Ascending aorta (tissue), 2 donors: ENCODE data around the gene HLA-G. TPM values are rescaled to one million over a fixed set of nuclear protein-coding genes. Genes with fewer than 3 reads are reported as not detected.

ENCODE experiments used
- DNase-seq, 2 donors: peaks; one replicate each; pipeline ENCODE4 v3.0.0-alpha.2; 2019; ENCODE audit warnings: low spot score in 2 of 2
- H3K27ac ChIP-seq, 2 donors: fragments of 200-600 bp; sonication (generic); one replicate each; pipeline ENCODE4 v1.5.1; 2016 to 2017; ENCODE audit warnings: mild to moderate bottlenecking in 1 of 2
- H3K27me3 ChIP-seq: fragments of 200-600 bp; sonication (generic); one replicate; pipeline ENCODE4 v1.5.1; 2017
- H3K36me3 ChIP-seq, 2 donors: fragments of 200-600 bp; sonication (generic); one replicate each; pipeline ENCODE4 v1.5.1; 2016
- H3K4me1 ChIP-seq, 2 donors: fragments of 200-600 bp; sonication (generic); one replicate each; pipeline ENCODE4 v1.5.1; 2016 to 2017; ENCODE audit warnings: mild to moderate bottlenecking in 1 of 2
- H3K4me3 ChIP-seq, 2 donors: fragments of 200-600 bp; sonication (generic); one replicate each; pipeline ENCODE4 v1.5.1; 2016 to 2017; ENCODE audit warnings: mild to moderate bottlenecking in 1 of 2
- H3K9me3 ChIP-seq, 2 donors: fragments of 200-600 bp; sonication (generic); one replicate each; pipeline ENCODE4 v1.5.1; 2016
- CTCF ChIP-seq, 3 experiments: fragments of 200-600 bp in 2 of 3; fragments of 450-650 bp in 1 of 3; sonication (generic) in 2 of 3; IDR thresholded peaks; one replicate each; pipeline ENCODE4 v1.5.1; 2016 to 2019; ENCODE audit warnings: antibody characterized with exemption in 3 of 3, mild to moderate bottlenecking in 1 of 3, moderate library complexity in 1 of 3
- intact Hi-C: fragments of 100-400 bp; cut with DNase I; formaldehyde crosslinking; loops from one replicate; pipeline ENCODE4 v1.15.1; 2023
- total RNA-seq: library from RNA; depleted of rRNA; stranded (reverse); fragments of >200 nt; gene quantifications from one replicate; pipeline ENCODE4 v1.1.0, GENCODE V29; 2016

Gene HLA-G
- total RNA-seq, 1 donor from 2014 or later = not detected

GRCh38 chr6:29830409-29830808, 2.8 kb downstream of the HLA-G start:
- TF ChIP-seq CTCF (IDR thresholded peaks at IDR 0.05) = no peak
- Histone ChIP-seq H3K36me3 (no peaks in the 10 kb centered on the region), H3K9me3 (no peaks in the 10 kb centered on the region), H3K27ac (no peak overlapping the region), H3K4me3 (no peak overlapping the region), H3K4me1 (peaks cover 0 to 7% of the 10 kb centered on the region in 2 donors), H3K27me3 (peaks cover 11% of the 10 kb centered on the region)
- intact Hi-C loops = loop anchor here (5.0 kb wide), 1 partner anchor 178 kb away; no protein-coding TSS in a partner anchor
- DNase-seq = no peak

GRCh38 chr6:29831776-29832175, 4.2 kb downstream of the HLA-G start:
- Histone ChIP-seq H3K36me3 (no peaks in the 10 kb centered on the region), H3K4me3 (no peak overlapping the region), H3K9me3 (no peaks in the 10 kb centered on the region), H3K27me3 (peaks cover 11% of the 10 kb centered on the region), H3K27ac (no peak overlapping the region), H3K4me1 (peaks cover 0 to 7% of the 10 kb centered on the region in 2 donors)
- no peak for DNase-seq
- TF ChIP-seq CTCF (IDR thresholded peaks at IDR 0.05) = no peak
- intact Hi-C loops = loop anchor here (5.0 kb wide), 1 partner anchor 179 kb away; no protein-coding TSS in a partner anchor

- Histone ChIP-seq H3K9me3 (no peaks in the 10 kb centered on the region), H3K36me3 (no peaks in the 10 kb centered on the region), H3K4me3 (no peak overlapping the region), H3K27ac (no peak overlapping the region), H3K27me3 (no peaks in the 10 kb centered on the region), H3K4me1 (no peaks in the 10 kb centered on the region)
- no peak for DNase-seq
- peak; percentile 35 to 82 (median 81) for TF ChIP-seq CTCF (IDR thresholded peaks at IDR 0.05)
- intact Hi-C loops = loop anchor here (1.0 to 5.0 kb wide), 3 partner anchors 96 to 182 kb away; no protein-coding TSS in a partner anchor
These were observed 7.2 kb downstream of the HLA-G start for GRCh38 chr6:29834564-29835436.

- Histone ChIP-seq H3K27me3 (no peaks in the 10 kb centered on the region), H3K9me3 (no peaks in the 10 kb centered on the region)
These were observed 12.3 kb downstream of the HLA-G start for GRCh38 chr6:29839917-29840316.

GRCh38 chr6:29841030-29841429, 13.4 kb downstream of the HLA-G start:
- no peaks in the 10 kb centered on the region for H3K4me1 ChIP-seq
- no peaks in the 10 kb centered on the region for H3K36me3 ChIP-seq
- TF ChIP-seq CTCF (IDR thresholded peaks at IDR 0.05) = no peak
- no peak overlapping the region for H3K4me3 ChIP-seq
- no peaks in the 10 kb centered on the region for H3K9me3 ChIP-seq
- H3K27me3 ChIP-seq = no peaks in the 10 kb centered on the region
- no peak overlapping the region for H3K27ac ChIP-seq
- intact Hi-C loops = loop anchor here (10.0 kb wide), 1 partner anchor 294 kb away; the partner anchor contains the start of gene TRIM40
- no peak for DNase-seq

More at GRCh38 chr6:29839917-29840316, 12.3 kb downstream of the HLA-G start:
- no peak for TF ChIP-seq CTCF (IDR thresholded peaks at IDR 0.05)
- H3K4me1 ChIP-seq = no peaks in the 10 kb centered on the region
- no peaks in the 10 kb centered on the region for H3K36me3 ChIP-seq
- intact Hi-C loops = loop anchor here (10.0 kb wide), 1 partner anchor 295 kb away; the partner anchor contains the start of gene TRIM40
- no peak overlapping the region for H3K27ac ChIP-seq
- DNase-seq = no peak
- H3K4me3 ChIP-seq = no peak overlapping the region
